ENCODE results near the gene ERCC6L2. TPM values are rescaled to one million over a fixed set of nuclear protein-coding genes. Genes with fewer than 3 reads are reported as not detected.

ERCC6L2 gene
- total and polyA plus RNA-seq, 2 experiments from 2014 or later, result 33.5 to 80.6 TPM

GRCh38 chr9:96009223-96009602, 133.7 kb downstream of the ERCC6L2 start:
- no peaks in the 10 kb centered on the region for H3F3A ChIP-seq (replicated peaks; ENCODE audit: low read depth)
- DNase-seq (ENCODE audit: low spot score) (no peak), ATAC-seq (no peak)
- Mint-ChIP-seq H3K9me3 (no peaks in the 10 kb centered on the region), H3K4me3 (no peak overlapping the region), H3K27ac (no peak overlapping the region), H3K36me3 (ENCODE audit: low read depth) (peaks cover 13% of the 10 kb centered on the region; the same call in 2 of the 3 replicates), H3K4me1 (no peaks in the 10 kb centered on the region), H3K27me3 (ENCODE audit: insufficient read depth, low read depth, poor library complexity) (no peaks in the 10 kb centered on the region)
- no peak overlapping the region for H3K27ac ChIP-seq (ENCODE audit: low read depth)
- no peaks in the 10 kb centered on the region for H3K27me3 ChIP-seq (ENCODE audit: insufficient read depth)
- H4K20me1 ChIP-seq (replicated peaks; ENCODE audit: insufficient read depth), result no peaks in the 10 kb centered on the region; the same call in 1 of the 2 replicates
- no peak overlapping the region for H3K4me2 ChIP-seq
- TF ChIP-seq NANOG (IDR thresholded peaks at IDR 0.05; ENCODE audit: borderline replicate concordance), result no peak
- TF ChIP-seq CTCF (conservative IDR thresholded peaks at IDR 0.05; ENCODE audit: low read depth in 2 of 2), result no peak
- TF ChIP-seq ZNF114 (CRISPR knock-in tag; IDR thresholded peaks at IDR 0.05), result no peak
- TF ChIP-seq ETS1 (IDR thresholded peaks at IDR 0.05), result no peak
- TF ChIP-seq STAT1 (IDR thresholded peaks at IDR 0.05; ENCODE audit: unreplicated experiment), result no peak
- TF ChIP-seq CREB1 (CRISPR knock-in tag; IDR thresholded peaks at IDR 0.05; ENCODE audit: low read depth), result no peak
- TF ChIP-seq ZNF331 (CRISPR knock-in tag; IDR thresholded peaks at IDR 0.05; ENCODE audit: low read depth), result no peak
- TF ChIP-seq EZH2 (IDR thresholded peaks at IDR 0.05; ENCODE audit: low read depth, unreplicated experiment), result no peak
- TF ChIP-seq ZNF462 (CRISPR knock-in tag; IDR thresholded peaks at IDR 0.05), result no peak
- H3K4me1 ChIP-seq (ENCODE audit: insufficient read depth), result no peaks in the 10 kb centered on the region
- H3K36me3 ChIP-seq (ENCODE audit: insufficient read depth), result no peaks in the 10 kb centered on the region; the same call in 1 of the 2 replicates
- H3K79me2 ChIP-seq (replicated peaks; ENCODE audit: insufficient read depth), result no peaks in the 10 kb centered on the region
- H3K4me3 ChIP-seq, result no peak overlapping the region
- H3K9me2 ChIP-seq (ENCODE audit: insufficient read depth), result no peaks in the 10 kb centered on the region
- no peak overlapping the region for H2AFZ ChIP-seq
